ENCODE data around the gene SIRPA.

GRCh38 chr20:1915725-1916124, 20.5 kb downstream of the SIRPA start:
- TF ChIP-seq CTCF (IDR thresholded peaks at IDR 0.05; ENCODE audit: insufficient read depth, low read depth, low read length) (no peak), EZH2 (IDR thresholded peaks at IDR 0.05; ENCODE audit: insufficient read depth, low read length) (no peak)
